ENCODE results near the gene RBMS1. TPM values are rescaled to one million over a fixed set of nuclear protein-coding genes. Genes with fewer than 3 reads are reported as not detected.

Gene RBMS1
- total and polyA plus RNA-seq, 2 of the 4 experiments (the other 2 are of a cell fraction), result 43.5 to 64.9 TPM

DNA sequence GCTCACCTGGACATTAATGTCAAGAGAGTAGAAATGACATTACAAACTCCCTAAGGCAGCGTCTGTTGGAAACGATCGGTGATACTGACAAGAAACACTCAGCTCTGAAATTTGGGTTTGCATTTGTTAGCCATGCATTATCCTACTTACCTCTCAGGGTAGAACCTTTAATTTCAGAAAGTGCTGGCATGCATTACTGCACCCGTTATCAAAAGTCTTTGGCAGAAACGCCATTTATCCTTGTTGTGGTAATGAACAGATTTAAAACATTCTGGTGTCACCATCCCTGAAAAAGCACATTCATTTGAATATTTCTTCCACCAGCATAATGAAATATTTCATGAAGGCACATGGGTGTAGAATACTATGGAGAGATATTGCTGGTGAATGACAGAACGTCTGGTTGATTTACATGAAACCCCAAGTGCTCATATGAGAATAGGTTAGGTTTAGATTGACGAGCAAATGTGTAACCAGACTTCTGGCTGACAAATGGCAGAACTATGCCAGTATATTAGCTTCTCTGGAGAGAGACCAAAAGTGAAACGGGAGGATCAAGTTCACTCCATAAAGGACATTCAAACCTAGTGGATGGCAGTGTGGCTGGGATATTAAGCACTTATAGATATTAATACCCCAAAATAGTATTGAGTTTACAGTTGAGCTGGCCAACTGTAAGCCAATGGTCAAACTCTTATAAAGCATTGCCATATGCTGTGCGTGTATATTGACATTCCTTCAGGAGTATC is 240.0 kb downstream of the RBMS1 start (continued):
- no peak for TF ChIP-seq RAD21 (IDR thresholded peaks at IDR 0.05; ENCODE audit: low read length)

DNA sequence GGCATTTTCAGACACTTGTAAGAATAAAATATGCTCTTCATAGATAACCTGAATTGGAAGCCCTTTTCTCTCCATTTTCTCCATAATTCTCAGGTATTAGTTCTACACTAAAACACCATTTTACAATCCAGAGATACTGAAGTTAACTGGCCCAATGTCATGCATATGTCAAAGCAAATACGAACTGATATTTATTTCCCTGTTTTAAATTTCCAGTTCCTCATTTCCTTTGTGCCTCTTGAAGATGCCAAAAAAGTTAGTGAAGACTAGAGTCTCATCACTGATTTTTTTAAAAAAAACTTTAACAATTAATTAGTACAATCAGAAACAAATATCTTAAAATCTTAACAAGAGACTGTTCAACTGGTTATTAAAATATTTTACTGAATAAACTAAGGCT is 240.7 kb downstream of the RBMS1 start:
- H3K27me3 ChIP-seq (ENCODE audit: control insufficient read depth, insufficient read depth, low read length), result no peaks in the 10 kb centered on the region
- H3K9me1 ChIP-seq (ENCODE audit: insufficient read depth, low read length), result no peaks in the 10 kb centered on the region; the same call in 1 of the 2 replicates
- H2BK120ac ChIP-seq (ENCODE audit: low read depth, low read length), result no peak overlapping the region
- ATAC-seq (ENCODE audit: low read depth) (no peak), DNase-seq (no peak)
- H2BK5ac ChIP-seq (ENCODE audit: low read depth, low read length, poor library complexity, severe bottlenecking), result no peak overlapping the region
- no peak overlapping the region for H3K4me2 ChIP-seq (ENCODE audit: low read depth, low read length)
- no peak overlapping the region for H3K9ac ChIP-seq (ENCODE audit: low read depth, low read length)
- no peak overlapping the region for H3K14ac ChIP-seq (replicated peaks; ENCODE audit: low read depth, low read length)
- H3K79me1 ChIP-seq (ENCODE audit: low read depth in 1 of 2, low read length in 2 of 2), result no peaks in the 10 kb centered on the region
- BruUV-seq (replicated peaks), result no TSS peak
- intact Hi-C loops (cut with micrococcal nuclease), result loop anchor here (2.0 to 5.0 kb wide), 2 partner anchors 141 to 742 kb away; no protein-coding TSS in a partner anchor
- H4K8ac ChIP-seq (ENCODE audit: low read depth in 2 of 2, low read length in 2 of 2), result no peak overlapping the region
- H4K20me1 ChIP-seq (ENCODE audit: insufficient read depth, low read length), result no peaks in the 10 kb centered on the region
- WGBS, 2 experiments (ENCODE audit: extremely low coverage in 2 of 2, insufficient read length in 1 of 2), result no CpG with 5 or more reads among the region's 1 CpG
- H3K18ac ChIP-seq (ENCODE audit: low read depth, low read length), result no peak overlapping the region
- H3K4me3 ChIP-seq (ENCODE audit: insufficient read depth, low read depth, low read length), result no peak overlapping the region
- H3K27ac ChIP-seq (ENCODE audit: insufficient read depth, low read length), result no peak overlapping the region
- no peak overlapping the region for H2BK15ac ChIP-seq (ENCODE audit: low read depth, low read length)
- no peak overlapping the region for H2AK5ac ChIP-seq (ENCODE audit: low read depth, low read length)
- H3K56ac ChIP-seq (ENCODE audit: extremely low read depth, insufficient read depth, low read length), result no peak overlapping the region
- H2AK9ac ChIP-seq (replicated peaks; ENCODE audit: low read depth, low read length, poor library complexity), result no peak overlapping the region
- H4K91ac ChIP-seq (ENCODE audit: insufficient read depth, low read depth, low read length), result no peak overlapping the region
- in situ Hi-C loops (cut with MboI; ENCODE audit: low sequenced_read_pairs), result loop anchor here (5.0 kb wide), 1 partner anchor 141 kb away; no protein-coding TSS in a partner anchor
- H4K5ac ChIP-seq (ENCODE audit: low read depth, low read length), result no peak overlapping the region
- dilution Hi-C loops (cut with HindIII; ENCODE audit: low sequenced_read_pairs, unreplicated experiment), result no loop called here
- no peak overlapping the region for H3K23ac ChIP-seq (ENCODE audit: low read depth, low read length)
- H2BK20ac ChIP-seq (ENCODE audit: low read depth, low read length), result no peak overlapping the region
- ChIA-PET POLR2A (ENCODE audit: unreplicated experiment) (interaction anchor here (1.0 kb wide), 1 partner anchor 11 kb away, joined by 3 read pairs; no protein-coding TSS in a partner anchor), CTCF (interaction anchor here (1.0 to 1.6 kb wide), 3 partner anchors 8 to 742 kb away, joined by 3 to 6 read pairs (median 3); no protein-coding TSS in a partner anchor)
- H2AFZ ChIP-seq (replicated peaks; ENCODE audit: low read length, poor library complexity), result no peak overlapping the region
- no peaks in the 10 kb centered on the region for H3K36me3 ChIP-seq (ENCODE audit: control insufficient read depth, insufficient read depth, low read length)
- H3K9me3 ChIP-seq (ENCODE audit: control insufficient read depth, insufficient read depth, low read length), result no peaks in the 10 kb centered on the region
- H3K4me1 ChIP-seq (ENCODE audit: control insufficient read depth, insufficient read depth, low read length), result peaks cover 6% of the 10 kb centered on the region
- no peak overlapping the region for H3K4ac ChIP-seq (ENCODE audit: low read depth, low read length)
- TF ChIP-seq POLR2A (IDR thresholded peaks at IDR 0.05; ENCODE audit: low read depth, low read length) (no peak), MAZ (IDR thresholded peaks at IDR 0.05; ENCODE audit: borderline replicate concordance, low read depth, low read length) (no peak), RFX5 (IDR thresholded peaks at IDR 0.05; ENCODE audit: low read depth, low read length) (no peak), RAD21 (IDR thresholded peaks at IDR 0.05; ENCODE audit: low read length) (no peak), BHLHE40 (IDR thresholded peaks at IDR 0.05; ENCODE audit: low read depth, low read length) (no peak), SMC3 (IDR thresholded peaks at IDR 0.05; ENCODE audit: low read depth, low read length) (no peak), MXI1 (IDR thresholded peaks at IDR 0.05; ENCODE audit: borderline replicate concordance, low read depth, low read length) (no peak), RCOR1 (IDR thresholded peaks at IDR 0.05; ENCODE audit: insufficient replicate concordance, low read length) (no peak), USF2 (IDR thresholded peaks at IDR 0.05; ENCODE audit: low read depth, low read length) (no peak), NFE2L2 (IDR thresholded peaks at IDR 0.05; ENCODE audit: low read depth, low read length) (no peak), FOS (IDR thresholded peaks at IDR 0.05; ENCODE audit: low read depth, low read length) (no peak), CHD1 (IDR thresholded peaks at IDR 0.05; ENCODE audit: low read depth, low read length) (no peak), MAFK (IDR thresholded peaks at IDR 0.05; ENCODE audit: low read depth, low read length) (no peak)
- TF ChIP-seq, protein P1, sequence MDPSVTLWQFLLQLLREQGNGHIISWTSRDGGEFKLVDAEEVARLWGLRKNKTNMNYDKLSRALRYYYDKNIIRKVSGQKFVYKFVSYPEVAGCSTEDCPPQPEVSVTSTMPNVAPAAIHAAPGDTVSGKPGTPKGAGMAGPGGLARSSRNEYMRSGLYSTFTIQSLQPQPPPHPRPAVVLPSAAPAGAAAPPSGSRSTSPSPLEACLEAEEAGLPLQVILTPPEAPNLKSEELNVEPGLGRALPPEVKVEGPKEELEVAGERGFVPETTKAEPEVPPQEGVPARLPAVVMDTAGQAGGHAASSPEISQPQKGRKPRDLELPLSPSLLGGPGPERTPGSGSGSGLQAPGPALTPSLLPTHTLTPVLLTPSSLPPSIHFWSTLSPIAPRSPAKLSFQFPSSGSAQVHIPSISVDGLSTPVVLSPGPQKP (IDR thresholded peaks at IDR 0.05; ENCODE audit: borderline replicate concordance, low read depth, low read length), result no peak

Data from IMR-90 (cell line).